Fibroblast of lung (primary cell): ENCODE results near the gene FERMT2.

ENCODE experiments used
- EZH2 ChIP-seq: IDR thresholded peaks from 2 replicates; pipeline ENCODE4 v1.5.1; 2012; ENCODE audit warnings: low read length, control low read depth, mild to moderate bottlenecking; ENCODE audit errors: missing control alignments
- TF ChIP-seq, protein P1 (sequence below), 2 donors: IDR thresholded peaks in 1 of 2; conservative IDR thresholded peaks in 1 of 2; 1 replicate in 1 of 2; 2 replicates in 1 of 2; pipeline ENCODE4 v1.5.1; 2011 to 2012; ENCODE audit warnings: low read length in 2 of 2, control low read depth in 1 of 2, inconsistent platforms in 1 of 2, low read depth in 1 of 2, mild to moderate bottlenecking in 1 of 2

DNA sequence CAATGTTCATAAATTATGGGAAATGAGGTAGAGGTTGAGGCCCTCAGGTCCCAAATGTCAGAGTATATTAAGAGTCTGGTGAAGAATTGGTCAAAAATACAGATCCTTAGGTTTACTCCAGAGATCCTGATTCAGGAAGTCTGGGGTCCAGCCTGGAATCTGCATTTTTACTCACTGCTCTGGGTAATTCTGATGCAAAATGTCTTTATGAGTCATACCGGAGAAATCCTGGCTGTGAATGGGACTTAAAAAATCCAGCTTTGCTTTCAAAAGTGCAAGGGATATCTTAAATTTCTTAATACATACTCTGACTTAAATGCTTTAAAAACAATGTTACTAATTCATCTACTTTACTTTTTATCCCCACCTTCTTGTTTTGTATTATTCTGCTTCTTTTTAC lies 74.5 kb downstream of the FERMT2 start:
- TF ChIP-seq, protein P1, sequence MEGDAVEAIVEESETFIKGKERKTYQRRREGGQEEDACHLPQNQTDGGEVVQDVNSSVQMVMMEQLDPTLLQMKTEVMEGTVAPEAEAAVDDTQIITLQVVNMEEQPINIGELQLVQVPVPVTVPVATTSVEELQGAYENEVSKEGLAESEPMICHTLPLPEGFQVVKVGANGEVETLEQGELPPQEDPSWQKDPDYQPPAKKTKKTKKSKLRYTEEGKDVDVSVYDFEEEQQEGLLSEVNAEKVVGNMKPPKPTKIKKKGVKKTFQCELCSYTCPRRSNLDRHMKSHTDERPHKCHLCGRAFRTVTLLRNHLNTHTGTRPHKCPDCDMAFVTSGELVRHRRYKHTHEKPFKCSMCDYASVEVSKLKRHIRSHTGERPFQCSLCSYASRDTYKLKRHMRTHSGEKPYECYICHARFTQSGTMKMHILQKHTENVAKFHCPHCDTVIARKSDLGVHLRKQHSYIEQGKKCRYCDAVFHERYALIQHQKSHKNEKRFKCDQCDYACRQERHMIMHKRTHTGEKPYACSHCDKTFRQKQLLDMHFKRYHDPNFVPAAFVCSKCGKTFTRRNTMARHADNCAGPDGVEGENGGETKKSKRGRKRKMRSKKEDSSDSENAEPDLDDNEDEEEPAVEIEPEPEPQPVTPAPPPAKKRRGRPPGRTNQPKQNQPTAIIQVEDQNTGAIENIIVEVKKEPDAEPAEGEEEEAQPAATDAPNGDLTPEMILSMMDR (conservative IDR thresholded peaks at IDR 0.05 in 1 of 2, IDR thresholded peaks at IDR 0.05 in 1 of 2; ENCODE audit: low read depth in 1 of 2, low read length in 2 of 2) = no peak
- no peak for TF ChIP-seq EZH2
